WTC11 (cell line): ENCODE measurements around the gene PRR23E. TPM values are rescaled to one million over a fixed set of nuclear protein-coding genes. Genes with fewer than 3 reads are reported as not detected.

Experiments used
- ATAC-seq: fragments of 200-7000 bp; cut with Tn5 transposase; 2 replicates; pipeline ENCODE4 v1.10.0; 2021; ENCODE audit warnings: mild to moderate bottlenecking, moderate library complexity
- CTCF ChIA-PET: fragments of 300-600 bp; sonication (Branson Sonifier 250); formaldehyde crosslinking; loops from one replicate; lab custom pipeline; 2021; ENCODE audit warnings: antibody characterized with exemption; lab: Charles Lee
- POLR2A ChIA-PET: fragments of 350-600 bp; sonication (Branson Sonifier 250); formaldehyde crosslinking; loops from one replicate; lab custom pipeline; 2021; ENCODE audit warnings: antibody characterized with exemption; lab: Charles Lee
- DNase-seq: peaks from one replicate; pipeline ENCODE4 v3.0.0; 2021; ENCODE audit warnings: low spot score
- H3K27ac Mint-ChIP-seq: 2 replicates; pipeline ENCODE4 v1.8.0; 2021; ENCODE audit warnings: mixed read lengths
- H3K27me3 Mint-ChIP-seq: 2 replicates; pipeline ENCODE4 v1.8.0; 2021; ENCODE audit warnings: low read depth, mild to moderate bottlenecking, moderate library complexity, mixed read lengths
- H3K36me3 Mint-ChIP-seq: 2 replicates; pipeline ENCODE4 v1.8.0; 2021; ENCODE audit warnings: mixed read lengths
- H3K4me1 Mint-ChIP-seq: 2 replicates; pipeline ENCODE4 v1.8.0; 2022; ENCODE audit warnings: mixed read lengths
- H3K4me3 Mint-ChIP-seq: 2 replicates; pipeline ENCODE4 v1.8.0; 2021; ENCODE audit warnings: mild to moderate bottlenecking, moderate library complexity, mixed read lengths
- H3K9me3 Mint-ChIP-seq: 2 replicates; pipeline ENCODE4 v1.8.0; 2021; ENCODE audit warnings: mixed read lengths
- AR ChIP-seq: fragments of 250-450 bp; sonication (Bioruptor Pico); IDR thresholded peaks from 2 replicates; pipeline ENCODE4 v1.9.0; 2021; ENCODE audit warnings: mild to moderate bottlenecking
- ARID4B ChIP-seq: sonication (generic); formaldehyde crosslinking; IDR thresholded peaks from 2 replicates; pipeline ENCODE4 v1.8.0; 2023; ENCODE audit warnings: missing genetic modification reagents, mild to moderate bottlenecking, borderline replicate concordance
- ATF1 ChIP-seq: sonication (generic); formaldehyde crosslinking; IDR thresholded peaks from 2 replicates; pipeline ENCODE4 v1.8.1; 2023; ENCODE audit warnings: mild to moderate bottlenecking, moderate library complexity, missing genetic modification reagents
- ATF2 ChIP-seq: sonication (generic); formaldehyde crosslinking; IDR thresholded peaks from 2 replicates; pipeline ENCODE4 v1.8.1; 2022; ENCODE audit warnings: low read depth, missing genetic modification reagents, borderline replicate concordance
- ATF3 ChIP-seq: sonication (generic); formaldehyde crosslinking; conservative IDR thresholded peaks from 2 replicates; pipeline ENCODE4 v1.8.1; 2022; ENCODE audit warnings: mild to moderate bottlenecking, missing genetic modification reagents
- ELF4 ChIP-seq: sonication (generic); formaldehyde crosslinking; IDR thresholded peaks from 2 replicates; pipeline ENCODE4 v1.8.1; 2022; ENCODE audit warnings: low read depth, mild to moderate bottlenecking, moderate library complexity, missing genetic modification reagents
- FOXK1 ChIP-seq: sonication (generic); formaldehyde crosslinking; IDR thresholded peaks from 2 replicates; pipeline ENCODE4 v1.8.0; 2022; ENCODE audit warnings: mild to moderate bottlenecking, moderate library complexity, missing genetic modification reagents
- GABPB1 ChIP-seq: sonication (generic); formaldehyde crosslinking; IDR thresholded peaks from 2 replicates; pipeline ENCODE4 v1.8.1; 2023; ENCODE audit warnings: mild to moderate bottlenecking, missing genetic modification reagents
- GTF2I ChIP-seq: fragments of 250-450 bp; sonication (Bioruptor Pico); conservative IDR thresholded peaks from 2 replicates; pipeline ENCODE4 v1.4.0; 2021; ENCODE audit warnings: mild to moderate bottlenecking
- JUN ChIP-seq: sonication (generic); formaldehyde crosslinking; IDR thresholded peaks from 2 replicates; pipeline ENCODE4 v1.8.0; 2023; ENCODE audit warnings: mild to moderate bottlenecking, missing genetic modification reagents
- MYBL2 ChIP-seq: sonication (generic); formaldehyde crosslinking; IDR thresholded peaks from 2 replicates; pipeline ENCODE4 v1.8.1; 2023; ENCODE audit warnings: mild to moderate bottlenecking, moderate library complexity, missing genetic modification reagents
- NFATC4 ChIP-seq: fragments of 250-450 bp; sonication (Bioruptor Pico); IDR thresholded peaks from 2 replicates; pipeline ENCODE4 v1.9.0; 2021; ENCODE audit warnings: mild to moderate bottlenecking
- NR1H2 ChIP-seq: sonication (generic); formaldehyde crosslinking; IDR thresholded peaks from 2 replicates; pipeline ENCODE4 v1.9.0; 2021; ENCODE audit warnings: mild to moderate bottlenecking, moderate library complexity, missing genetic modification reagents
- RELA ChIP-seq: sonication (generic); formaldehyde crosslinking; IDR thresholded peaks from 2 replicates; pipeline ENCODE4 v1.8.1; 2022; ENCODE audit warnings: missing genetic modification reagents, mild to moderate bottlenecking, borderline replicate concordance
- TCF7 ChIP-seq: sonication (generic); formaldehyde crosslinking; IDR thresholded peaks from 2 replicates; pipeline ENCODE4 v1.8.0; 2022; ENCODE audit warnings: mild to moderate bottlenecking, low read depth, missing genetic modification reagents, moderate library complexity
- TEAD4 ChIP-seq: sonication (generic); formaldehyde crosslinking; IDR thresholded peaks from 2 replicates; pipeline ENCODE4 v1.8.0; 2022; ENCODE audit warnings: mild to moderate bottlenecking, missing genetic modification reagents
- USF2 ChIP-seq: sonication (generic); formaldehyde crosslinking; IDR thresholded peaks from 2 replicates; pipeline ENCODE4 v1.8.1; 2023; ENCODE audit warnings: mild to moderate bottlenecking, missing genetic modification reagents, moderate library complexity
- ZNF121 ChIP-seq: sonication (generic); formaldehyde crosslinking; IDR thresholded peaks from 2 replicates; pipeline ENCODE4 v1.8.0; 2023; ENCODE audit warnings: missing genetic modification reagents
- ZNF219 ChIP-seq: sonication (generic); formaldehyde crosslinking; IDR thresholded peaks from 2 replicates; pipeline ENCODE4 v1.8.0; 2023; ENCODE audit warnings: missing genetic modification reagents, mild to moderate bottlenecking, borderline replicate concordance
- ZNF263 ChIP-seq: sonication (generic); formaldehyde crosslinking; IDR thresholded peaks from 2 replicates; pipeline ENCODE4 v1.8.1; 2022; ENCODE audit warnings: low read depth, mild to moderate bottlenecking, moderate library complexity, missing genetic modification reagents
- ZNF416 ChIP-seq: fragments of 250-450 bp; sonication (Bioruptor Pico); IDR thresholded peaks from 2 replicates; pipeline ENCODE4 v1.9.0; 2021; ENCODE audit warnings: mild to moderate bottlenecking, inconsistent platforms
- ZNF671 ChIP-seq: fragments of 250-450 bp; sonication (Bioruptor Pico); IDR thresholded peaks from 2 replicates; pipeline ENCODE4 v1.8.0; 2021; ENCODE audit warnings: mild to moderate bottlenecking
- ZSCAN18 ChIP-seq: fragments of 250-450 bp; sonication (Bioruptor Pico); IDR thresholded peaks from 2 replicates; pipeline ENCODE4 v2.1.2; 2022; ENCODE audit warnings: mild to moderate bottlenecking, moderate library complexity
- total RNA-seq: library from RNA; stranded (reverse); gene quantifications from 3 replicates; pipeline ENCODE4 v1.2.3, GENCODE V29; 2021
- TF ChIP-seq, protein P1 (sequence below): fragments of 250-450 bp; sonication (Bioruptor Pico); IDR thresholded peaks from 2 replicates; pipeline ENCODE4 v1.9.0; 2021; ENCODE audit warnings: mild to moderate bottlenecking

The PRR23E gene
- total RNA-seq, 1 experiment from 2014 or later = not detected

DNA sequence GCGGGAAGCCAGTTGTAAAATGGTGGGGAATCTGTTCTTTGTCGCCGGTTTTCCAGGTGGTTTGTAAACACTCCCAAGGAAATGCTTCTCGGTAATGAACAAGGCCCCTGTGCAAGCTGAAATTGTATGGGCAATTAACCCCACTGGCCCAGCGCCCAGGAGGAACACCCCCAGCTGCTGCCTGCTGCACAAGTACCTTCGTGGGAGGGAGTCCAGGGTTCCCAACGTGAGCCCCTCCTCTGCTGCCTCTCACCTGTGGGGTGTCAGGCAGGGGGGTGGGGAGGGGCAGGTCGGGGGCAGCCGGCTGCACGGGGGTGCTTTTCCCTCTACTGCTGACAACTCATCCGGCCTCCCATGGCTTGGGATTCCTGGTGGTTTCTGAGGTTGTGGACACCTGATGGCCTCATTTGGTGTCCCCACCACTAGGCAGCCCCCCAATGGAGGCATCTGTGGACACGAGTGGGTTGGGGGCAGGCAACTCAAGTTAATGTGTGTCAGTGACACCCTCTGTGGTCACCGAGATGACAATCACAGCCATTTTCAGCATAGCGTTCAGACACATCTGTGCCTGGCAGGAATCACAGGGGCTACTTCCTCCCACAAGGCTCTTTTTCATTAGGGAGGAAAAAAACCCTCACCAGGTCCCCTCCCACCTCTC, 35.6 kb upstream of the PRR23E start (continued):
- TF ChIP-seq ATF2 (CRISPR knock-in tag) = no peak

- no peak overlapping the region for H3K4me3 Mint-ChIP-seq
- peaks cover 13% of the 10 kb centered on the region for H3K4me1 Mint-ChIP-seq
- peak; percentile 93 for ATAC-seq
- H3K27me3 Mint-ChIP-seq = no peaks in the 10 kb centered on the region; the same call in none of the 2 replicates
- no peaks in the 10 kb centered on the region for H3K36me3 Mint-ChIP-seq
- CTCF ChIA-PET = interaction anchor here (0.6 to 2.1 kb wide), 7 partner anchors 44 to 535 kb away, joined by 3 to 11 read pairs (median 3); partner anchors contain the start of gene PLXNA1
- H3K27ac Mint-ChIP-seq = no peak overlapping the region
- no peaks in the 10 kb centered on the region for H3K9me3 Mint-ChIP-seq
- POLR2A ChIA-PET = interaction anchor here (0.6 to 0.9 kb wide), 2 partner anchors 69 to 526 kb away, joined by 3 to 6 read pairs; no protein-coding TSS in a partner anchor
- peak; percentile 78 for DNase-seq
- TF ChIP-seq ELF4 (CRISPR knock-in tag) (no peak), ZSCAN18 (CRISPR knock-in tag) (no peak), ZNF671 (no peak), GABPB1 (CRISPR knock-in tag) (no peak), GTF2I (CRISPR knock-in tag) (no peak), MYBL2 (CRISPR knock-in tag) (no peak), NFATC4 (CRISPR knock-in tag) (no peak), ATF3 (CRISPR knock-in tag) (no peak), ZNF263 (CRISPR knock-in tag) (peak; percentile 36; the same call in 1 of the 2 replicates), RELA (CRISPR knock-in tag) (peak; percentile 61; the same call in 1 of the 2 replicates), FOXK1 (peak; percentile 89; the same call in 1 of the 2 replicates), TEAD4 (CRISPR knock-in tag) (peak; percentile 81; the same call in 1 of the 2 replicates), ATF1 (CRISPR knock-in tag) (no peak), JUN (peak; percentile 89; the same call in 1 of the 2 replicates), ZNF416 (CRISPR knock-in tag) (no peak), ARID4B (CRISPR knock-in tag) (peak; percentile 71; the same call in 1 of the 2 replicates), TCF7 (CRISPR knock-in tag) (no peak), USF2 (CRISPR knock-in tag) (no peak), NR1H2 (CRISPR knock-in tag) (no peak), ZNF219 (CRISPR knock-in tag) (no peak), AR (CRISPR knock-in tag) (no peak), ZNF121 (CRISPR knock-in tag) (peak; percentile 95)
- TF ChIP-seq, protein P1, sequence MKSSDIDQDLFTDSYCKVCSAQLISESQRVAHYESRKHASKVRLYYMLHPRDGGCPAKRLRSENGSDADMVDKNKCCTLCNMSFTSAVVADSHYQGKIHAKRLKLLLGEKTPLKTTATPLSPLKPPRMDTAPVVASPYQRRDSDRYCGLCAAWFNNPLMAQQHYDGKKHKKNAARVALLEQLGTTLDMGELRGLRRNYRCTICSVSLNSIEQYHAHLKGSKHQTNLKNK = no peak
Observed at GRCh38 chr3:127158614-127159229, 34.2 kb upstream of the PRR23E start.
